Stimulated activated CD8-positive, alpha-beta memory T cell treated with anti-CD3 and anti-CD28 coated beads, Interleukin-4, amount 100 ng/mL, for 48 hours (primary cell): ENCODE data around the gene DUS4L.

ENCODE experiments used
- DNase-seq: peaks from one replicate; pipeline ENCODE4 v3.0.0-alpha.2; 2020

DUS4L gene

GRCh38 chr7:107580716-107581383 is 17.1 kb downstream of the DUS4L start:
- no peak for DNase-seq

- no peak for DNase-seq
These were observed 17.7 kb downstream of the DUS4L start for GRCh38 chr7:107581387-107582013.

- no peak for DNase-seq
These were observed 19.1 kb downstream of the DUS4L start for GRCh38 chr7:107582875-107583274.

- DNase-seq, result no peak
These were observed 20.9 kb downstream of the DUS4L start for GRCh38 chr7:107584716-107585115.

- DNase-seq, result no peak
These were observed 24.9 kb downstream of the DUS4L start for GRCh38 chr7:107588529-107589130.

- DNase-seq, result no peak
These were observed 27.6 kb downstream of the DUS4L start for GRCh38 chr7:107591421-107591820.

DNA sequence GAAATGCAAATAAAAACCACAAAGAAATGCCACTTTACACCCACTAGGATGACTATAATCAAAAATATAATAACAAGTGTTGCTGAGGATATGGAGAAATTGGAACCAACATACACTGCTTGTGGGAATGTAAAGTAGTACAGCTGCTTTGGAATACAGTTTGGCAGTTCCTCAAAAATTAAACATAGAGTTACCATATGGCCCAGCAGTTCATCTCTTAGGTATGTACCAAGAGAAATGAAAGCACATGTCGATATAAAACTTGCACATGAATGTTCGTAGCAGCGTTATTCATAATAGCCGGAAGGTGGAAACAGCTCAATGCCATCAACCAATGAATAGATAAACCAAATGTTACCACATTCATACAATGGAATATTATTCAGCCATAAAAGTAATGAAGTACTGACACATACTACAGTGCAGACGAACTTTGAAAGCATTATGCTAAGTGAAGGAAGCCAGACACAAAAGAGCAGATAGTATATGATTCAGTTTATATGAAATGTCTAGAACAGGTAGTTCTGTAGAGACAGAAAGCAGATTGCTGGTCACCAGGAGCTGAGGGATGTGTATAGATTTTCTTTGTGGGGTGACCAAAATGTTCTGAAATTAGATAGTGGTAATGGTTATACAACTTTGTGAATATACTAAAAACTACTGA is 28.7 kb downstream of the DUS4L start:
- DNase-seq, result no peak

DNA sequence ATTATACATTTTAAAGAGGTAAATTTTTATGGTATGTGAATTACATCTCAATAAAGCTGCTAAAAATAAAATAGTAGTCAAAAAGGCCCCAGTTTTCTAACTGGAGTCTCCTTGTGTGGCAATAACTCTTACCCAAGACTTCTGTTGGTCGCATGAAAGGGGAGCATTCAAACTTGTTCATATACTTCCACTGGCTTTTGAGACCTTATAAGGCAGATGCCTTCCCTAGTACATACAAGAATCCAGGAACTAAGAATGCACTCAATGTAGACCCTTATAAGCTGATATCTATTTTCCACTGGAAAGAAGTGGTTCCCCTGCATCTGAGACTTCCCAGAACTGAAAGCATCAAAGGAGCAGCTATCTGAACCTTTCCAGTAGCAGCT is 29.2 kb downstream of the DUS4L start:
- no peak for DNase-seq

- no peak for DNase-seq
These were observed 31.4 kb downstream of the DUS4L start for GRCh38 chr7:107594961-107595737.

DNA sequence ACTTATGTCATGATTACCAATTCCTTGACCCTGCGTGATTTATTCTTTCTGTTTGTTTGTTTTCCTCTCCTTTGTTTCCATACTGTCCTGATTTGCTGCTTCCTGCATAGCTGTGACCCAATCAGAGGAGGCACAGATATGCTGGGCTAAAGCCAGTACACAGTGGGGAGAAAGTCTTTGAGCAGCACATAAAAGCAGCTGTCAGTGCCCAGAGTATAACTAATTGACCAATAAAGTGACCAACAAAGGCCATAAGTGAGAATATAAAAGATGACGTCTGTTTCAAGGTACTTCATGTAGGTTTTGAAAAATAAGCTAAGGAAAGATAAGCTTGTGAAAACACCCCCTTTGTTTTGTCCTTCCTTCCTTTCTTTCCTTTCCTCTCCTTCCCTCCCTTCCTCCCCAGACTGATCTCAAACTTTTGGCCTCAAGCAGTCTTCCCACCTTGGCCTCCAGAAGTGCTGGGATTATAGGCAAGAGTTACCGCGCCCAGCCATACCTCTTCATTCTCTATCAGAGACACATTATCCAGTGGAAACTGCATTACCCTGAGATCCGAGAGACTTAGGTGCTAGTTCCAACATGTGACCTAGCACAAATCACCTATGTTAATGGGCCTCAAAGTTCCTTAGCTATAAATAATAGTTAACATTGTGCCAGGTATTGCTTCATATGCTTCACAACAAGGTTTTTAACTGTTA is 33.3 kb downstream of the DUS4L start:
- no peak for DNase-seq

DNA sequence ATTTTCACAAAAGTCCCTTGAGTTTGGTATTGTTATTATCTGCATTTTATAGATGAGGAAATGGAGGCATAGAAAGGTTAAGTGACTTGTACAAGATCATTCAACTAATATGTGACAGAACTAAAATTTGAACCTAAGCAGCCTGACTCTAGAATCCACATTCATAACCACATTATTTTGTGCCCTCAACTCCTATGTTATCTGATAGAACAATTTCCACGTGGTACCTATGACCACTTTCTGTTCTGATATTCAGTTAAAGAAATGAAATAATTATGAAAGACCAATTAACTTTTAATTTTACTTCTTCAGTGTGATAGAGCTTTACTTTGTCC is 33.8 kb downstream of the DUS4L start:
- no peak for DNase-seq

- DNase-seq, result no peak
These were observed 34.2 kb downstream of the DUS4L start for GRCh38 chr7:107597953-107598352.

DNA sequence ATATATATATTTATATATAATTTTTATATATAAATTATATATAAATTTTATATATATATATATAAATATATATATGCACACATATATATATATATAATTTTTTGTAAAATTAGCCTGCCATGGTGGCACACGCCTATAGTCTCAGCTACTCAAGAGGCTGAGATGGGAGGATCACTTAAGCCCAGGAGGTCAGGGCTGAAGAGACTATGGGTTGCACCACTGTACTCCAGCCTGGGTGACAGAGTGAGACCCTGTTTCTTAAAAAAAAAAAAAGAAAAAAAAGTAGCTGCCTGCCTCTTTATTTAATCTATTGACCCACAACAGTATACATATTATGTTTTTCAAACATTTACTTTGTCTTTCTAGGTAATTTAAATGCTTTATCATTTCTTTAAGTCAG is 35.5 kb downstream of the DUS4L start:
- DNase-seq, result no peak

- no peak for DNase-seq
These were observed 37.0 kb downstream of the DUS4L start for GRCh38 chr7:107600816-107601215.

GRCh38 chr7:107605218-107605815 is 41.5 kb downstream of the DUS4L start:
- no peak for DNase-seq

GRCh38 chr7:107606303-107606702 is 42.5 kb downstream of the DUS4L start:
- no peak for DNase-seq

GRCh38 chr7:107609811-107610261 is 46.1 kb downstream of the DUS4L start:
- DNase-seq, result no peak

DNA sequence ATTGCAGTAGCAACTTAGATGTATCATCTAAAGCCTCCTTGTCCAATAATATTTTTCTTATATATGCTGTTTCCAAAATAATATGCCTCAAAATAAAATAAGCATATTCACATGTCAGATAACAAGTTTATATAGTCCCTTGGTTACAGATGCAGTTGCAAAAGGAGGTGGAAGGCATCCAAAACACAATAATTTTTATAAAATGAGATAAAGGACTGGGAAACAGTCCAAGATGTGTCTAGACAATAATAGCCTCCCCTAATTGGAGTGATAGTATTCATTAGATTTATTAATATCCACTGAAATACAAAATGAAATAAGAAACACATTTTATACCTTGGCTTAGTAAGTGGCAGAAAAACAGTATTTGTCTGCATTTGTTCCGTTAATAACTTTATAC is 46.6 kb downstream of the DUS4L start:
- no peak for DNase-seq

- no peak for DNase-seq
These were observed 49.7 kb downstream of the DUS4L start for GRCh38 chr7:107613439-107613838.

- no peak for DNase-seq
These were observed 50.2 kb downstream of the DUS4L start for GRCh38 chr7:107613948-107614347.

DNA sequence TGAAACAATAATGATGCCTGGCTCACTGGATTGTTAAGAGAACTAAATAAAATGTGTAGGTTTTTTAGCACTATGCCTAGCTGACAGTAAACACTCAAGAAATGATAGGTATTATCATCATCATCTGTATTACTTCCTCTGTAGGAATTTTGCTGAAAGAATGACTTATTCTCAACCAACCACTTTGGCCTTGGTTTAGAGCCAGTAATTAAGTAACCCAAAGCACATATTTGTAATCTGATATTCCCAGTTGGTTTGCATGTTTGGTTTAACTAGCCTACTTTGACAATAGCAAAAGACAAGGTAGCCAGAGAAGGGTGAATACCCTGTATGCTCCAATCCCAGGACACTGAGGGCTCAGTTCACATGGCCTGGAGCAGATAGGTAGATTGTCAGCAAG is 50.7 kb downstream of the DUS4L start:
- DNase-seq, result no peak
